ENCODE results near the gene SLC1A5. TPM values are rescaled to one million over a fixed set of nuclear protein-coding genes. Genes with fewer than 3 reads are reported as not detected.

Gene SLC1A5
- total RNA-seq, 1 experiment from 2014 or later, result 512 TPM

DNA sequence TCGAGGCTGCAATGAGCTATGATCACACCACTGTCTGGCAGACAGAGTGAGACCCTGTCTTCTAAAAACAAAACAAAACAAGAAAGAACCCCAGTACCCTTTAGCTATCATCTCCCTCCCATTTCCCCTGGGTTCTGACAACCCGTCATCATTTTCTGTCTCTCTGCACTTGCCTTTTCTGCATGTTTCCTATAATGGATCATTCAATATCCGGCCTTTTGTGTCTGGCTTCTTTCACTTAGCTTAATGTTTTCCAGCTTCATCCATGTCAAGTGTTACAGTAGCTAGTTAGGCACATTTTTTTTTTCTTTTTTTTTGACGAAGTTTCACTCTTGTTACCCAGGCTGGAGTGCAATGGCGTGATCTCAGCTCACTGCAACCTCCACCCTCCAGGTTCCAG, 45.7 kb upstream of the SLC1A5 start:
- ChIA-PET POLR2A (interaction anchor here (0.6 kb wide), 2 partner anchors 471 to 1142 kb away, joined by 3 to 7 read pairs; no protein-coding TSS in a partner anchor), CTCF (no interaction called here)
- TF ChIP-seq, protein P1, sequence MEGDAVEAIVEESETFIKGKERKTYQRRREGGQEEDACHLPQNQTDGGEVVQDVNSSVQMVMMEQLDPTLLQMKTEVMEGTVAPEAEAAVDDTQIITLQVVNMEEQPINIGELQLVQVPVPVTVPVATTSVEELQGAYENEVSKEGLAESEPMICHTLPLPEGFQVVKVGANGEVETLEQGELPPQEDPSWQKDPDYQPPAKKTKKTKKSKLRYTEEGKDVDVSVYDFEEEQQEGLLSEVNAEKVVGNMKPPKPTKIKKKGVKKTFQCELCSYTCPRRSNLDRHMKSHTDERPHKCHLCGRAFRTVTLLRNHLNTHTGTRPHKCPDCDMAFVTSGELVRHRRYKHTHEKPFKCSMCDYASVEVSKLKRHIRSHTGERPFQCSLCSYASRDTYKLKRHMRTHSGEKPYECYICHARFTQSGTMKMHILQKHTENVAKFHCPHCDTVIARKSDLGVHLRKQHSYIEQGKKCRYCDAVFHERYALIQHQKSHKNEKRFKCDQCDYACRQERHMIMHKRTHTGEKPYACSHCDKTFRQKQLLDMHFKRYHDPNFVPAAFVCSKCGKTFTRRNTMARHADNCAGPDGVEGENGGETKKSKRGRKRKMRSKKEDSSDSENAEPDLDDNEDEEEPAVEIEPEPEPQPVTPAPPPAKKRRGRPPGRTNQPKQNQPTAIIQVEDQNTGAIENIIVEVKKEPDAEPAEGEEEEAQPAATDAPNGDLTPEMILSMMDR (IDR thresholded peaks at IDR 0.05; ENCODE audit: insufficient read depth in 1 of 2, low read depth in 1 of 2, low read length in 1 of 2, severe bottlenecking in 1 of 2, unreplicated experiment in 1 of 2), result no peak
- no TSS peak for BruUV-seq (replicated peaks)
- H3K27me3 Mint-ChIP-seq (ENCODE audit: insufficient read depth, unreplicated experiment), result no peaks in the 10 kb centered on the region
- peaks cover 47% of the 10 kb centered on the region for H3K36me3 Mint-ChIP-seq (ENCODE audit: insufficient read depth, unreplicated experiment)
- no peak for DNase-seq
- Histone ChIP-seq H3K4me1 (peaks cover 5% of the 10 kb centered on the region), H3K9me3 (peaks cover 3% of the 10 kb centered on the region; the same call in 1 of the 2 replicates), H3K27me3 (replicated peaks; ENCODE audit: control insufficient read depth, insufficient read depth, low read length) (no peaks in the 10 kb centered on the region), H3K36me3 (ENCODE audit: control insufficient read depth, insufficient read depth, low read length) (no peaks in the 10 kb centered on the region), H3K4me3 (ENCODE audit: low read depth, low read length) (no peak overlapping the region)
- H3K9me3 Mint-ChIP-seq (ENCODE audit: unreplicated experiment), result peaks cover 10% of the 10 kb centered on the region
- peaks cover 10% of the 10 kb centered on the region for H3K4me1 Mint-ChIP-seq (ENCODE audit: low read depth, unreplicated experiment)
- intact Hi-C loops (cut with micrococcal nuclease; ENCODE audit: unreplicated experiment), result no loop called here
- no peak overlapping the region for H3K27ac Mint-ChIP-seq (ENCODE audit: unreplicated experiment)
- no peak overlapping the region for H3K4me3 Mint-ChIP-seq (ENCODE audit: unreplicated experiment)

GRCh38 chr19:46830864-46831263, 42.5 kb upstream of the SLC1A5 start:
- no peak overlapping the region for H3K4me3 ChIP-seq (ENCODE audit: low read depth, low read length)
- H3K9me3 Mint-ChIP-seq (ENCODE audit: unreplicated experiment), result peaks cover 10% of the 10 kb centered on the region
- no peak for DNase-seq
- no peak overlapping the region for H3K27ac Mint-ChIP-seq (ENCODE audit: unreplicated experiment)
- CTCF ChIA-PET, result no interaction called here
- no peaks in the 10 kb centered on the region for H3K27me3 Mint-ChIP-seq (ENCODE audit: insufficient read depth, unreplicated experiment)
- POLR2A ChIA-PET, result no interaction called here
- H3K4me3 Mint-ChIP-seq (ENCODE audit: unreplicated experiment), result no peak overlapping the region
- peaks cover 13% of the 10 kb centered on the region for H3K4me1 Mint-ChIP-seq (ENCODE audit: low read depth, unreplicated experiment)
- intact Hi-C loops (cut with micrococcal nuclease; ENCODE audit: unreplicated experiment), result no loop called here
- no peaks in the 10 kb centered on the region for H3K27me3 ChIP-seq (replicated peaks; ENCODE audit: control insufficient read depth, insufficient read depth, low read length)
- H3K9me3 ChIP-seq, result peaks cover 3% of the 10 kb centered on the region; the same call in 1 of the 2 replicates
- H3K36me3 Mint-ChIP-seq (ENCODE audit: insufficient read depth, unreplicated experiment), result peaks cover 21% of the 10 kb centered on the region
- TF ChIP-seq, protein P1 (IDR thresholded peaks at IDR 0.05; ENCODE audit: insufficient read depth in 1 of 2, low read depth in 1 of 2, low read length in 1 of 2, severe bottlenecking in 1 of 2, unreplicated experiment in 1 of 2), result no peak
- H3K4me1 ChIP-seq, result peaks cover 5% of the 10 kb centered on the region
- no peaks in the 10 kb centered on the region for H3K36me3 ChIP-seq (ENCODE audit: control insufficient read depth, insufficient read depth, low read length)
- no TSS peak for BruUV-seq (replicated peaks)

DNA sequence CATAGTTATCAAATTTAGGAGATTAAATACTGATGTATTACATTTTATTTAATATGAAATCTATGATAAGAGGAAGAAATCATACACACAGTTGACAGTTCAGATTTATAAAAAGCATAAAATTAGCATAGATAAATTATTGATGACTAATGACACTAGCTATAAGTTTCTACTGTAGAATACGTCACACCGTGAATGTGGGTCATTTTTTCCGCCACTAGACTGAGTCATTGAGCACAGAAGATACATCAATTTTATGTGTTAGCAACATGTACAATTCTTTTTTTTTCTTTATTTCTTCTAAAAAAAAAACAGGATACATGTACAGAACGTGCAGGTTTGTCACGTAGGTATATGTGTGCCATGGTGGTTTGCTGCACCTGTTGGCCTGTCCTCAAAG, 40.1 kb upstream of the SLC1A5 start:
- Histone ChIP-seq H3K27me3 (replicated peaks; ENCODE audit: control insufficient read depth, insufficient read depth, low read length) (no peaks in the 10 kb centered on the region), H3K36me3 (ENCODE audit: control insufficient read depth, insufficient read depth, low read length) (no peaks in the 10 kb centered on the region), H3K9me3 (peaks cover 3% of the 10 kb centered on the region; the same call in 1 of the 2 replicates), H3K4me1 (peaks cover 5% of the 10 kb centered on the region), H3K4me3 (ENCODE audit: low read depth, low read length) (no peak overlapping the region)
- Mint-ChIP-seq H3K9me3 (ENCODE audit: unreplicated experiment) (peaks cover 10% of the 10 kb centered on the region), H3K4me3 (ENCODE audit: unreplicated experiment) (no peak overlapping the region), H3K4me1 (ENCODE audit: low read depth, unreplicated experiment) (peaks cover 13% of the 10 kb centered on the region), H3K27me3 (ENCODE audit: insufficient read depth, unreplicated experiment) (no peaks in the 10 kb centered on the region), H3K27ac (ENCODE audit: unreplicated experiment) (no peak overlapping the region), H3K36me3 (ENCODE audit: insufficient read depth, unreplicated experiment) (peaks cover 5% of the 10 kb centered on the region)
- TF ChIP-seq, protein P1 (IDR thresholded peaks at IDR 0.05; ENCODE audit: insufficient read depth in 1 of 2, low read depth in 1 of 2, low read length in 1 of 2, severe bottlenecking in 1 of 2, unreplicated experiment in 1 of 2), result no peak
- CTCF ChIA-PET, result interaction anchor here (0.7 kb wide), 1 partner anchor 39 kb away, joined by 5 read pairs; no protein-coding TSS in a partner anchor
- intact Hi-C loops (cut with micrococcal nuclease; ENCODE audit: unreplicated experiment), result no loop called here
- POLR2A ChIA-PET, result no interaction called here
- no peak for DNase-seq
- no TSS peak for BruUV-seq (replicated peaks)

All from Caco-2 (cell line).